PC-9 (cell line): ENCODE results near the gene ARSI. TPM values are rescaled to one million over a fixed set of nuclear protein-coding genes. Genes with fewer than 3 reads are reported as not detected.

Source experiments
- BruUV-seq: library from RNA; stranded (reverse); fragments of 400-500 nt; replicated peaks from 2 replicates; lab custom pipeline; 2021; lab: Mats Ljungman, UMichigan
- CTCF ChIA-PET: fragments of 300-600 bp; sonication (Branson Sonifier 250); formaldehyde crosslinking; loops from one replicate; lab custom pipeline; 2022; ENCODE audit warnings: antibody characterized with exemption; lab: Charles Lee
- POLR2A ChIA-PET: fragments of 300-600 bp; sonication (Branson Sonifier 250); formaldehyde crosslinking; loops from one replicate; lab custom pipeline; 2022; ENCODE audit warnings: antibody characterized with exemption; ENCODE audit not compliant: unreplicated experiment; lab: Charles Lee
- DNase-seq, 2 experiments: peaks; one replicate each; pipeline versions ENCODE4 v3.0.0 to v3.0.0-alpha.2; 2015 to 2022; ENCODE audit warnings: mixed read lengths in 1 of 2
- H2AFZ ChIP-seq: fragments of 200-600 bp; sonication (generic); 2 replicates; pipeline ENCODE4 v1.8.1; 2017; ENCODE audit warnings: antibody characterized with exemption
- H3F3A ChIP-seq: fragments of 200-600 bp; sonication (generic); 2 replicates; pipeline ENCODE4 v1.8.1; 2017; ENCODE audit warnings: antibody characterized with exemption, mild to moderate bottlenecking, low read depth; ENCODE audit not compliant: insufficient read depth
- H3K27ac ChIP-seq: fragments of 200-600 bp; sonication (generic); 2 replicates; pipeline ENCODE4 v1.6.1; 2016; ENCODE audit warnings: mixed run types
- H3K27me3 ChIP-seq: fragments of 200-600 bp; sonication (generic); 2 replicates; pipeline ENCODE4 v1.6.1; 2016; ENCODE audit warnings: low read depth, mixed run types; ENCODE audit not compliant: insufficient read depth
- H3K36me3 ChIP-seq: fragments of 200-600 bp; sonication (generic); 2 replicates; pipeline ENCODE4 v1.6.1; 2016; ENCODE audit warnings: low read depth, mixed run types
- H3K4me1 ChIP-seq: fragments of 200-600 bp; sonication (generic); replicated peaks from 2 replicates; pipeline ENCODE4 v1.6.1; 2016; ENCODE audit warnings: mixed run types; ENCODE audit not compliant: insufficient read depth
- H3K4me2 ChIP-seq: fragments of 200-600 bp; sonication (generic); 2 replicates; pipeline ENCODE4 v1.6.1; 2017; ENCODE audit warnings: mixed run types
- H3K4me3 ChIP-seq: fragments of 200-600 bp; sonication (generic); 2 replicates; pipeline ENCODE4 v1.6.1; 2016; ENCODE audit warnings: mixed run types
- H3K79me2 ChIP-seq: fragments of 200-600 bp; sonication (generic); 2 replicates; pipeline ENCODE4 v1.6.1; 2017; ENCODE audit warnings: low read depth, mixed run types
- H3K9me2 ChIP-seq: fragments of 200-600 bp; sonication (generic); 2 replicates; pipeline ENCODE4 v1.8.1; 2017; ENCODE audit warnings: mild to moderate bottlenecking; ENCODE audit not compliant: insufficient read depth
- H3K9me3 ChIP-seq: fragments of 200-600 bp; sonication (generic); 2 replicates; pipeline ENCODE4 v1.8.1; 2016; ENCODE audit warnings: low read depth; ENCODE audit not compliant: insufficient read depth
- H4K20me1 ChIP-seq: fragments of 200-600 bp; sonication (generic); 2 replicates; pipeline ENCODE4 v1.8.1; 2017; ENCODE audit not compliant: insufficient read depth
- EZH2 ChIP-seq: fragments of 200-600 bp; sonication (generic); IDR thresholded peaks from 2 replicates; pipeline ENCODE4 v1.8.0; 2017; ENCODE audit warnings: antibody characterized with exemption, low read depth
- intact Hi-C: fragments of 100-400 bp; cut with micrococcal nuclease; formaldehyde crosslinking; loops from one replicate; pipeline ENCODE4 v1.10.0; 2022; ENCODE audit not compliant: unreplicated experiment
- total RNA-seq: library from RNA; stranded (reverse); gene quantifications from 2 replicates; pipeline ENCODE4 v1.2.3, GENCODE V29; 2021
- TF ChIP-seq, protein P1 (sequence below): fragments of 200-600 bp; sonication (generic); conservative IDR thresholded peaks from 2 replicates; pipeline ENCODE4 v1.6.1; 2017; ENCODE audit warnings: mixed run types, antibody characterized with exemption, mild to moderate bottlenecking, moderate library complexity

ARSI gene
- total RNA-seq, 1 experiment from 2014 or later, result 2.6 TPM

DNA sequence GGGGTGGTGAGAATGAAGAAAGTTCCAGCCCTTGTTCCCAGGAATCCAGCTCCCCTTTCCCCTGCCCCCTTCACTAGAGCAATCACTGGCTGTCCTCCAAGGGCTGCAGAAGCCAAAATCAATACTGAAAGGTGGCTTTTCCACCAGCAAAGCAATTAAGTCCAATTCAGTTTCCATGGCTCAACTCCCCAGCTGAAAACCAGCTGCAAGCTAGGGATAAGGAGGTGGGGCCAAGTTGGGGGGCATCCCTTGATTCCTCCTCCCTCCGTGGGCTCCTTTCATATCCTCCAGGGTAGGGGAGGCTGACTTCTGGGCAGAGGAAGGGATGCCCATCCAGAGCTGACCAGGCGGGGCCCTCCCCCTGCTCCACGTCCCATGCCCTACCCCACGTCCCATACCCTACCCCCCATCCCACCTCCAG lies 35.8 kb downstream of the ARSI start:
- Histone ChIP-seq H3K36me3 (no peaks in the 10 kb centered on the region), H3K4me1 (peaks cover 27% of the 10 kb centered on the region), H3F3A (peaks cover 16% of the 10 kb centered on the region; the same call in 1 of the 2 replicates), H2AFZ (no peak overlapping the region), H3K4me2 (no peak overlapping the region), H3K27ac (no peak overlapping the region), H3K4me3 (no peak overlapping the region), H3K9me2 (no peaks in the 10 kb centered on the region), H3K27me3 (no peaks in the 10 kb centered on the region), H3K79me2 (no peaks in the 10 kb centered on the region), H4K20me1 (no peaks in the 10 kb centered on the region), H3K9me3 (no peaks in the 10 kb centered on the region)
- no peak for DNase-seq
- TF ChIP-seq EZH2, result no peak
- TF ChIP-seq, protein P1, sequence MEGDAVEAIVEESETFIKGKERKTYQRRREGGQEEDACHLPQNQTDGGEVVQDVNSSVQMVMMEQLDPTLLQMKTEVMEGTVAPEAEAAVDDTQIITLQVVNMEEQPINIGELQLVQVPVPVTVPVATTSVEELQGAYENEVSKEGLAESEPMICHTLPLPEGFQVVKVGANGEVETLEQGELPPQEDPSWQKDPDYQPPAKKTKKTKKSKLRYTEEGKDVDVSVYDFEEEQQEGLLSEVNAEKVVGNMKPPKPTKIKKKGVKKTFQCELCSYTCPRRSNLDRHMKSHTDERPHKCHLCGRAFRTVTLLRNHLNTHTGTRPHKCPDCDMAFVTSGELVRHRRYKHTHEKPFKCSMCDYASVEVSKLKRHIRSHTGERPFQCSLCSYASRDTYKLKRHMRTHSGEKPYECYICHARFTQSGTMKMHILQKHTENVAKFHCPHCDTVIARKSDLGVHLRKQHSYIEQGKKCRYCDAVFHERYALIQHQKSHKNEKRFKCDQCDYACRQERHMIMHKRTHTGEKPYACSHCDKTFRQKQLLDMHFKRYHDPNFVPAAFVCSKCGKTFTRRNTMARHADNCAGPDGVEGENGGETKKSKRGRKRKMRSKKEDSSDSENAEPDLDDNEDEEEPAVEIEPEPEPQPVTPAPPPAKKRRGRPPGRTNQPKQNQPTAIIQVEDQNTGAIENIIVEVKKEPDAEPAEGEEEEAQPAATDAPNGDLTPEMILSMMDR, result no peak
- BruUV-seq, result no TSS peak
- ChIA-PET POLR2A (no interaction called here), CTCF (interaction anchor here (0.7 kb wide), 1 partner anchor 81 kb away, joined by 4 read pairs; no protein-coding TSS in a partner anchor)
- intact Hi-C loops, result no loop called here

DNA sequence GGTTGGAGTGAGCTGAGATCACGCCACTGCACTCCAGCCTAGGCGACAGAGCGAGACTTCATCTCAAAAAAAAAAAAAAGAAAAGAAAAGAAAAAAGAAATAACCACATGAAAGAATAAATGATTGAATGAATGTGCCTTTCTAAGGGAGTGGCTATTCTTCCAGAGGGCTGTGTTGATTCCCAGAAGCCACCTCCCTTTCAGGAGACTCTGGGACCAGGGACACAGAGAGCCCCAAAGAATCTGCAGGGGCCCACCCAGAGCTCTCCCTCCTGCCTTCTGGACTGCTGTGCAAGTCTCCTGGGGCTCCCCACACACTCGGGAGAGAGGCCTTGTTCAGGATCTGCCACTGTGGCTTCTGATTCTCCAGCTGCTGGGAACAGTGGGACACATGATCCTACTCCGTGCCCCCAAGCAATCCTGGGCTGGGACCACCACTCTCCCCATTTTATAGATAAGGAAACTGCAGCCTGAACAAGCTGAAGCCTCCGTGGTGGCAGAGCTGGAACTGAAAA lies 36.8 kb downstream of the ARSI start:
- H3K4me3 ChIP-seq, result no peak overlapping the region
- no peak overlapping the region for H2AFZ ChIP-seq
- no peaks in the 10 kb centered on the region for H4K20me1 ChIP-seq
- no peaks in the 10 kb centered on the region for H3K36me3 ChIP-seq
- no peak for DNase-seq
- no peaks in the 10 kb centered on the region for H3K79me2 ChIP-seq
- no peak for TF ChIP-seq EZH2
- TF ChIP-seq, protein P1, result no peak
- H3K27ac ChIP-seq, result no peak overlapping the region
- POLR2A ChIA-PET, result no interaction called here
- H3K9me3 ChIP-seq, result no peaks in the 10 kb centered on the region
- no TSS peak for BruUV-seq
- intact Hi-C loops, result no loop called here
- H3K27me3 ChIP-seq, result no peaks in the 10 kb centered on the region
- peaks cover 37% of the 10 kb centered on the region for H3K4me1 ChIP-seq
- no peaks in the 10 kb centered on the region for H3K9me2 ChIP-seq
- H3K4me2 ChIP-seq, result no peak overlapping the region
- peaks cover 16% of the 10 kb centered on the region; the same call in 1 of the 2 replicates for H3F3A ChIP-seq
- CTCF ChIA-PET, result interaction anchor here (0.6 to 0.7 kb wide), 2 partner anchors 46 to 82 kb away, joined by 4 to 5 read pairs; no protein-coding TSS in a partner anchor

DNA sequence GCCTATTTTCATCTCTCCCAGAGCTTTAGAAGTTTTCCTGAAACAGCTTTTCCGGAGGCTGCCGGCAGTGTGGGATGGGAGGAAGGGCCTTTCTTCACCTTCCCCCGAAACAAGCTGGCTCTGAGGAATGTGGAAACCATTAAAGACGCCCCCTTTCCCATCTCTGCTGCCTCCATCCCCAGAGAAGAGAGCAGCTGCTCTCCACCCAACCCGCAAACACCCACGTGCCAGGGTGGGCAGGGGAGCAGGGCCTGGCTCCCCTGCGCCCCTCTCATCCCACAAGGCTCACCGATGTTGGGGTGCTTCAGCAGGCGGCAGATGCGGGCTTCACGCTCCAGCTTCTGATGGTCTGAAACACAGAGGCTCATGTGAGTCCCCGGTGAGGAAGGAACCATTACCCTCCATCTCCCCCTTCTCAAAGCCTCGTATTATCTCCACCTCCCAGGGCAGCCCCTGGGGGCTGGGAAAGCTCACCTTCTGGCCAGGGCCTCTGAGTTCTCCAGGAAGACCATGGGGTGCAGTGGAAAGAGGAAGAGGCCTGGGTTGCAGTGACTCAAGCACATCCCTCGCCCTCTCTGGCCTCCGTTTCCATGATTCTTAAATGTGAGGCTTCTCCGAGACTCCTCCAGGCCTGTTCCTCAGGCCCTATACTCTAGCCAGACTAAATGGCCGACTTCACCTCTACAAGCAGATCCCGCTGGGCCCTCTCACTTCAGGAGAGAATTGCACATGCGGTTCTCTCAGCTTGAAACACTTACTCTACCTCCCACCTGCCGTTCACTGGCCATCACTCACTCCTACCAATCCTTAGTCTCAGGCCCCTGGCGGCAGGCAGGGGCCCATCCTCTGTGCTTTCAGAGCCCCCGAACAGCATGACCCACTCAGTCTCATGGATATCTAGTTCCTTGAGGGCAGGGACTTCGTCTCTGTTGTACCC lies 37.8 kb downstream of the ARSI start:
- Histone ChIP-seq H3F3A (peaks cover 16% of the 10 kb centered on the region; the same call in 1 of the 2 replicates), H3K4me1 (peaks cover 38% of the 10 kb centered on the region), H3K9me2 (no peaks in the 10 kb centered on the region), H3K4me2 (peak overlapping the region; percentile 62; the same call in 1 of the 2 replicates), H3K27me3 (no peaks in the 10 kb centered on the region), H3K27ac (peak overlapping the region; percentile 25; the same call in 1 of the 2 replicates), H4K20me1 (no peaks in the 10 kb centered on the region), H2AFZ (no peak overlapping the region), H3K4me3 (no peak overlapping the region), H3K9me3 (no peaks in the 10 kb centered on the region), H3K36me3 (no peaks in the 10 kb centered on the region), H3K79me2 (no peaks in the 10 kb centered on the region)
- no peak for DNase-seq
- ChIA-PET POLR2A (no interaction called here), CTCF (no interaction called here)
- TF ChIP-seq, protein P1, result no peak
- no peak for TF ChIP-seq EZH2
- intact Hi-C loops, result loop anchor here (5.0 kb wide), 1 partner anchor 57 kb away; no protein-coding TSS in a partner anchor
- BruUV-seq, result no TSS peak
